Activated T-cell treated with anti-CD3 and anti-CD28 coated beads, Interleukin-2, amount 50 U/mL, for 1 hour (primary cell): ENCODE data around the gene TMEM198.

Experiments used
- DNase-seq: peaks from one replicate; pipeline ENCODE4 v3.0.0-alpha.2; 2020

TMEM198 gene

DNA sequence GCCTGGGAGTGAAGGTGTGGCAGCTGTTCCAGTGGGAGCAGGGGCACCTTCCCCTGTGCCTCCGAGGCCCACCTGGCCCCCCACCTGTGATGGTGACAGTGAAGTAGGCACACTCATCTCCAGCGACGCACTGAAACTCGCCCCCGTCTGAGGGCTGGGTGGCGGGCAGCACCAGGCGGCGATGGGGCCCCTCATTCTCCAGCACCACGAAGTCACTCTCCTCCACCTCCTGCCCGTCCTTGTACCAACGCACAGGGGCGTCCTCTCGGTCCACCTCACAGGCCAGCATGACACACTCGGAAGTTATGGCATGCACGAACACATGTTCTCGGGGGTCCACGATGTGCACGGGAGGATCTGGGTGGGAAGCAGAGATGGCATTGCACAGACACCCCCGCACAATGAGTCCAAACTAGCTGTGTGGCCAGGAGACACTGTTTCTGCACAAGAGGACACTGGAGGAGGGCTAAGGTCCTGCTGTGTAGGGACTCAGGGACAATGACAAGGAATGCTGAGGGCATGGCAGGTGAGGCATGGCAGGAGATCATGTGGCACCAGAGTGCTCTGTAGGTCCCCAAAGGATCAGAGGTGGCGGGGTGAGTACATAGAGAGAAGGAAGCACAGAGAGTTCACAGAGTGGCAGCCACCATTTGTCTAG is 19.6 kb downstream of the TMEM198 start:
- no peak for DNase-seq

DNA sequence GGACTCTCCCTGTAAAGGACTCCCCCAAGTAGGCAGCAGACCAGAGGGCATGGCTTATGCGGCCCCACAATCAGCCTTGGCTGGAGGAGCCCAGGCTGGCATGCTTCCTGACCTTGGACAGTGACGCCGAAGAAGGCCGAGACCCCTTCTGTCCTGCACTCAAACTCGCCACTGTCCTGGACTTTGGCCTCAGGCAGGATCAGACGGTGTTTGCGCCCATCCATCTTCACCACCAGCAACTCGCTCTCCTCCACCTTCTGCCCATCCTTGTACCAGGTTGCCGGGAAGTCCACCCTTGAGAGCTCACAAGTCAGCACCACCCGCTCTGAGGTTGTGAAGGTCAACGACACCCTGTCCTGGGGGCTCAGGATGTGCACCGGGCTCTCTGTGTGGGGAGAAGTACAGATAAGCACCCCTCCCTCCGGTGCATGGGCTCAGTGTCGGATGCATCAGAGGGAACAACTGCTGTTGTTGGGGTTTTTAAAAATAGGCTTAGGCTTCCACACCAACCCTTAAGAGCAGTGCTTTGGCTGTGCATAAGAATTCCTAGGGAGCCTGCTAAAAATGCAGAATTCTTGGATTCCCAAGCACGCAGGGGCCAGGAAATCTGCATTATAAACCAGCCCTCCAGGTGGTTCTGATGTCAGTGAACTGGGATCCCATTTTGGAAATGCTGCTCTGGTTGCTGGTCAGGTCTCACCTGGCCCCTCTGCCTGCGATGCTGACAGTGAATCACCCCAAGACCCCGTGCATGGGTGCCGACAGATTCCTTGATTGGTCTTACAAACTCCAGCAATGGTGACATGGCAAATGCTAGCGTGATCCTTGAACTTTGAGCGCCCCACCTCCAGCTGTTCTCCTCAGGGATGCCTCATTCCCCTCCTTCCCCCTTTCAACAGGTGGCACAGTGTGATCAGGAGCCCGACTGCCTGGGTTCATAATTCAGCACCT is 21.6 kb downstream of the TMEM198 start:
- no peak for DNase-seq

DNA sequence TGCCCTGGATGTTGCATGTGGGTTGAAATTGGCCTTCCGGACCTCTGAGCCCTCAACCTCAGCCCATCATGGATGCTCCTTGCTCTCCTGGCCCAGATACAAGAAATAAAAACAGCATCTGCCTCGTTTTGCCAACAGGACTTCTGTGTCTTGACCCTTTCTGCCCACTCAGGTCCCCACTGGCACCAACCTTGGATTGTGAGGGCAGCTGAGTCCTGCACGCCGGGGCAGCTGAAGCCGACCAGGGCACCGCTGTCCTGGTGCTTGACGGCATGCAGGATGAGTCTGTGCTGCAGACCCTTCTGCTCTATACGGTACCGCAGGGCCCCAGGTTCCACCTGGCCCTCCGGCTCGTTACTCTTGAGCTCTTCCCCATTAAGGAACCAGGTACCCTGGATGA is 22.8 kb downstream of the TMEM198 start:
- DNase-seq: no peak

DNA sequence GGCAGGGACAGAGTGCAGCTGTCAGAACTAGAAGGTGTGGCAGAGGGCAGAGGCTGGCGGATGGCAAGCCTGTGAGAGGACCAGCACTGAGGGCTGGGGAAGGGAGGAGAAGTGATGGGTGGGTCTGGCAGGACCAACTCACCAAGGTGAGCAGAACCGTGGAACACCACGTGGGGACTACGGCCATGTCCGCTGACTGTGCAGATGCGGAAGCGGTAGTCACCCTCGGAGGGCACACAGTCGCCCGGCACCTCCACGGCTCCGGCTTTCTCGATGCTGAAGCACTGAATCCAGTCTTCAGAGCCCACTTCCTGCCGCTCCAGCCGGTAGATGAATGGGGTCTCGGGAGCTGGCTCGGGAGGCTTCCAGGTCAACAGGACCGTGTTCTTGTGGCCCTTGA is 23.3 kb downstream of the TMEM198 start:
- DNase-seq: no peak

DNA sequence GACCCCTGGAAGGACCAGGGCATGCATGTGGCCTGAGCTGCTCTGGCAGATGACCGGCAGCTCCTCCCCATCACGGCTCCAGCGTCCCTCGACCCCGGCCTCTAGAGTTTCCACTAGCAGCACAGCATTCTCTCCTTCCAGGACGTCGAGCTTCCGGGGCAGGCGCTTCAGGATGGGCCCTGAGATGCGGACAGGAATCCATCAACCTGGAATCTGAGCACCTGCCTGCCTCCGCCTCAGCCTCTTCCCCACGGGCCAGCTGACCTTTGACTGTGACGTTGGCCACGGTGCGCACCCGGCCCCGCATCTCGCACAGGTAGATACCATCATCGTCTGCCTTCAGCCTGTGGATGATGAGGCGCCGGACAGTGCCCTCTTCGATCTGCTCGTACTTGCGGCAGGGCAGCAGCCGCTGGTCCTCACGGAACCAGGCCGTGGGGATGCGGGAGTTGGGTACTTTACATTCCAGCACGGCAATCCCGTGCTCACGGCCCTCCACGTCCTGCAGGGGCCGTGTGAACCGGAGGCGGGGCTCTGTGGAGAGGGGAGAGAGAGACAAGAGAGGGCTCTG is 24.0 kb downstream of the TMEM198 start:
- DNase-seq: no peak

DNA sequence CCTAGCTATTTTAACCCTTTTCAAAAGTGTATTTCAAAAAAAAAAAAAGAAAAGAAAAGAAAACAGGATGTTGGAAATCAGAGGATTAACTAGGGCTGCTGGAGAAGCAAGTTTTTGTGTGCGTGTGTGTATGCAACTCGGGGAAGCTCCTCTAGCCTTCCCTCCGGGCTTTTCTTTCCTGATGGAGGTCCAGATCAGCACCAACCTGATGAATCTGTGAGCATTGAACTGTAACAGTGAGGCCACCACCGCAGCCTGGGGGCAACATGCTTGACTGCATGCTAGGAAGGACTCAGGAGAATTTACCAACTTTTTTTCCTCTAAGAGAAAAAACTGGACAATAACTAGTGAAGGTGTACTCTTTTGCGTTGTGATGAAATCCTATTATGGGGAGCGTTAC is 25.2 kb downstream of the TMEM198 start:
- DNase-seq: no peak

DNA sequence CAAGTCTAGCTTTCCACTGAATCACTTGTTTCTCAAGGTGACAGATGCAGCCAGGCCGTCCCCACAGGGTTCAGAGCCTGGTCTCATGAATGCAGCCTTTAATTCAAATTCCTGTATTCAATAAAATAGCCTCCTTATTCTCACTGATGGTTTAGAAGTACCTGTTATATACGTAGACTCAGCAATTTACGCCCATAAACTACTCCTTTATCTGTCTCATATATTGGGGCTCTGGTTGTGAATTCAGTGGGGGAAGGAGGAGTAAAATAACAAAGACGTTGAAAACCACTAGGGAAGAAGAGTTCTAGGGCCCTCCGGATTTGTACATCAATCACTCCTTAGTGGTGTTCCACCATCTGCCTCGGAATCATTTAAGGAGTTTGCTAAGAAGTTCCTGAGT is 25.8 kb downstream of the TMEM198 start:
- no peak for DNase-seq

DNA sequence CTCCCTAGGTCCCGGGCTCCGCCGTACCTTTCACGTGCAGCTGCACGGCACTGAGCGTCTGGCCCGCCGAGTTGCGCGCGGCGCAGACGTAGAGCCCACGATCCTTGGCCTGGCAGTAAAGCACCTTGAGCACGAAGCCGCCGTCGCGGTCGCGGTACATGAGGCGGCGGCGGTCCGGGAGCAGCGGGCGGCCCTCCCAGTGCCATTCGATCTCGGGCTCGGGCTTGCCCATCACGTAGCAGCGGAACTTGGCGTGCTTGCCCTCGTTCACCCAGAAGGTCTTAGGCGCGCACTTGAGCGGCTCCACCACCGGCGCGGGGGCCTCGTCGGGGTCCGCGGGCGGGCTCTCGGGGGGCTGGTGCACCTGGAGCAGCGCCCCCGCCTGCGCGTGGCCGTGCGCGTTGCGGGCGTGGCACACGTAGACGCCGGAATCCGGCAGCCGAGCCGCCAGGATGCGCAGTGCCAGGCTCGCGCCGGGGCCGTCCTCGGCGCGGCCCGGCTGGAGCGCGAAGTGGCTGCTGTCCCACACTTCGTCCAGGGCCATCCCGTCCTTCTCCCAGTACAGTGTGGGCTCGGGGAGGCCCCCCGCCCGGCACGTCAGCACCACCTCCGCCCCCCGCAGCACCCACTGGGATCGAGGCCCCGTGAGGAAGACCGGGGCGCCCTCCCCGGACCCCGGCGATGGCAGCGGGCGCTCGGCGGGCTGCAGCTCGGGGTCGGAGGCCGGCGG is 26.5 kb downstream of the TMEM198 start:
- DNase-seq: no peak

DNA sequence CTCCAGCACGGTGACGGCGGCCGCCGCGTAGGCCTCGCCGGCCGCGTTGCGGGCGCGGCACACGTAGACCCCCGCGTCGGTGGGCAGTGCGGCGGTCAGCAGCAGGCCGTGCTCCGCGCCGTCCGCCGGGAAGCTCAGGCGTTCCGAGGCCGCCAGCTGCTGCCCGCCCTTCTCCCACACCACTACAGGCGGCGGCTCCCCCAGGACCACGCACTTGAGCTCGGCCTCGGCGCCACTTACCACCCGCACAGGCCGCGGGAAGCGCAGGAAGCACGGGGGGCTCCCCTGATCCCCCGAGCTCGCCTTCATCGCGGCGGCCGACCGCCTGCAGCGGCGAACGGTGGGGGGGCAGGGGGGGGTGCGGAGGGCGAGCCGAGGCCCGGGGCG is 27.1 kb downstream of the TMEM198 start:
- DNase-seq: no peak

DNA sequence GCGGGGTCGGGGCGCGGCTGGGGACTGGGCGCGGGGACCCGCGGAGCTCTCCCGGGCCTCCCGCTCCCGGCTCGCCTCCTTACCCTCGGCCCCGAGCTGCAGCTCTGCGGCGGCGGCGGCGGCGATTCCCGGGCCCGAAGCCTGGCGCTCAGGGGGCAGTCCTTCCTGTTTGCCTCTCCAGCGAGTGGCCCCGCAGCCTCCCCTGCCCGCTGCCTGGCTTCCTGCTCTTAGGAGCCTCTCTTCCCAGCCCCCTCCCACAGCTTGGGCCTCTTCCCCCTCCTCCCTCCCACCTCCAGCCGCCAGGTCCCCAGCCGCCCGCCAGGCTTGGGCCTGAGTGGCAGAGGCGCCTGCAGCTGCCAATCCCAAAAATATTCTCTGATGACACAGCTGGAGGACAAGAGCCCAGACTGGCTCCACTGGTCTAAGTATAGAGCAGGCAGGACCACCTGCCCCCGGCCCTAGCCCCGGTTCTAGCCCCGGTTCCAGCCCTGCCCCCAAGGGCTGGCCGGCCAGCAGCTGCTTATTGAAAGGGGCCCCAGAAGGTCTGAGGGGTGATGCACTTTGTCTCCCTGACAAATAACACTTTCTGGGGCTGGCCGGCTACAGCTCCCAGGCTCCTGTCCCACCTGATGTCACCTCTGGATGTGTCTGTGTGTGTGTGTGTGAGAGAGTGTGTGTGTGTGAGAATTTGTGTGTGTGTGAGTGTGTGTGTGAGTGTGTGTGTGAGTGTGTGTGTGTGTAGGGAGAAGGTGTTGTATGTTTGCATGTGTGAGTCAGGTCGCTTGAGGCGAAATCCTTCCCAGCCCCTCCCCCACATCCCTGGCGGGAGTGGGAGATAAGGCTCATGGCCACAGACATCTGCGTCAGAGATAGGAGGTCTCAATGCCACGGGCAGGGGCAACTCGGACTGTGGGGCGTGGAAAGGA is 27.7 kb downstream of the TMEM198 start, which contains the start of gene OBSL1:
Gene OBSL1, minus strand, starts transcription at position 229 of the 926 bp plus-strand sequence. CDS start 307 bp downstream, outside the sequence.
- no peak for DNase-seq

DNA sequence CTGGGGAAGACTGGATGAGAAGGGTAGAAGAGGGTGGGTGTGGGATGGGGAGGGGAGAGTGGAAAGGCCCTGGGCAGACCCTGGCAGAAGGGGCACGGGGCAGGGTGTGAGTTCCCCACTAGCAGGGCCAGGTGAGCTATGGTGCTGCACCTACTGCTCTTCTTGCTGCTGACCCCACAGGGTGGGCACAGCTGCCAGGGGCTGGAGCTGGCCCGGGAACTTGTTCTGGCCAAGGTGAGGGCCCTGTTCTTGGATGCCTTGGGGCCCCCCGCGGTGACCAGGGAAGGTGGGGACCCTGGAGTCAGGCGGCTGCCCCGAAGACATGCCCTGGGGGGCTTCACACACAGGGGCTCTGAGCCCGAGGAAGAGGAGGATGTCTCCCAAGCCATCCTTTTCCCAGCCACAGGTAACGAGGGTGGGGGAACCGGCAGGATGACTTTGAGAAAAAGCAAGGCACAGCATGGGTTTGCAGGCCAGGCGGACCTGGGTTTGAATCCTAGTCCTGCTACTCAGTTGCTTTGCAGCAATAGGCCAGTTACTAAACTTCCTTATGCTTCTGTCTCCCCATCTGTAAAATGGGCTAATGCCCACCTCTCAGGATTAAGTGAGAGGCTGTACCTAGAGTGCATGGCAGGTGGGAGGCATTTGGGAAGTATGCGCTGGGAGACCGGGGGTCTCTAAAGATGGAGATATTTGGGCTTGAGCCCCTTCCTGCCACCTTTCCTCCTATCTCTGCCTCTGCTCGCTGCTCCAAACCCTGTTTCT is 28.6 kb downstream of the TMEM198 start, which contains the start of gene INHA:
Gene INHA, plus strand, starts transcription at position 74 of the 765 bp plus-strand sequence. Its CDS starts 65 bp downstream, at position 139.
- DNase-seq: no peak

DNA sequence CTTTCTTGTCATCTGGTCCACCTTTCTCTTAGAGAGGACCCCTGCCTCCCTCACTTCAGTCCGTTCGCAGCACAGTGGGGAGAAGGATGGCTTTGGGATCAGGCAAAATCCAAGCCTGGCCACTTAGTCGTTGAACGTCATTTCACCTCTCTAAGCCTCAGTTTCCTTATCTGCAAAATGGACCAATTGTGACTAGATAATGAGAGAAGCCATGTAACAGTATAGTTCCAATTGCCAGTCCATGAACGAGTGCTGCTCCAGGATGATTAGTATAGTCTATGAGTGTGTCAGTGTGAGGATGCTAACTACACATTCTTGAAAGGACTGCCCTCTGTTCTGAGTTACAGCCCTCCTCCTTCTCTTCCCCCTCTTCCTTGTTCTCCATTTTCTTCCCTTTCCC is 29.3 kb downstream of the TMEM198 start:
- DNase-seq: no peak

DNA sequence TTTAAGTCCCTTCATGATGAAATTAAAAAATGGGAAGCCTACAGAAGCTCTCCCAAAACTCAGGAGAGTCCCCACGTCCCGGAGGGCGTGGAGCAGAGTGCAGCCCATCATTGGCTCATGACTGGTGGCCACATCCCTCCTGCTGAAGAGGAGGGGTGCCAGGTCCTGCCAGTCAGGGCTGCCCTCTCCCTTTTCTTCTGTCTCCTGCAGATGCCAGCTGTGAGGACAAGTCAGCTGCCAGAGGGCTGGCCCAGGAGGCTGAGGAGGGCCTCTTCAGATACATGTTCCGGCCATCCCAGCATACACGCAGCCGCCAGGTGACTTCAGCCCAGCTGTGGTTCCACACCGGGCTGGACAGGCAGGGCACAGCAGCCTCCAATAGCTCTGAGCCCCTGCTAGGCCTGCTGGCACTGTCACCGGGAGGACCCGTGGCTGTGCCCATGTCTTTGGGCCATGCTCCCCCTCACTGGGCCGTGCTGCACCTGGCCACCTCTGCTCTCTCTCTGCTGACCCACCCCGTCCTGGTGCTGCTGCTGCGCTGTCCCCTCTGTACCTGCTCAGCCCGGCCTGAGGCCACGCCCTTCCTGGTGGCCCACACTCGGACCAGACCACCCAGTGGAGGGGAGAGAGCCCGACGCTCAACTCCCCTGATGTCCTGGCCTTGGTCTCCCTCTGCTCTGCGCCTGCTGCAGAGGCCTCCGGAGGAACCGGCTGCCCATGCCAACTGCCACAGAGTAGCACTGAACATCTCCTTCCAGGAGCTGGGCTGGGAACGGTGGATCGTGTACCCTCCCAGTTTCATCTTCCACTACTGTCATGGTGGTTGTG is 30.9 kb downstream of the TMEM198 start:
- DNase-seq: no peak

DNA sequence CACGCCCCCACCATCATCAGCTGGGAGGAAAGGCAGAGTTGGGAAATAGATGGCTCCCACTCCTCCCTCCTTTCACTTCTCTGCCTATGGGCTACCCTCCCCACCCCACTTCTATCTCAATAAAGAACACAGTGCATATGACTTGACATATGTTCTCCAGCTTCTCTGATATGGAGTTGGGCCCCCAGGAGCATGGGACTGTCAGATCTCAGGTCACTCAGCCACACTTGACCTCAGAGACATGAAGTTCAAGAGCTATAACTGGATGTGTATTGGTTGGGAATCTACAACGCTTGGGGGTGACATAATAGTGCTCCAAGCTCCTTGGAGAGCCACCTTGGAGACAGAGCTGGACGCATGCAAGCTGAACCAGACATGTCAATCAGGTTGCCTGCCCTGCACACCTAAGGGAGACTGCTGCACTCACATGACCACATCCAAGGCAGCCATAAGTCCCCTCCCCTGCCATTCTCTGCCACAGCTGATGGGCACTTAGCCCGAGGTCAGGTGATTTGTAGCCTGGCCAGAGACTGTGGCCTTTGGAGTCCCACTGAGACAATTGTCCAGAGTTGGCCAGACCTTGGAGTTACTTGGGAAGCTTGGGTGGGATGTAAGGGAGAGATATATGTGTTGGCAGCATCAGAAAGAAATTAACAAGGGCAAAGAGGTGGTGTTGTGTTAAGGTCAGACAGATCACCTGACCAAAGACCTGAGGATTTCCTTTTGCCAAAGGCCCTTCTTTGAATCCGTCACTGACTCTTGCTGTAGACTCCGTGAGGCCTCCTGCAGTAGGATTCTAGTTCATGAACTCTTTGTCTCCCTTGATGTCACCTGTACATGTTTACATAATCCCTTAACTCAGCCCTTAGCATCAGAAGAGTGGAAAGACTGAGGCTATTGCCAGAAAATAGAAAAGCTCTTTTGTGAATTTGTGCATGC is 32.0 kb downstream of the TMEM198 start:
- no peak for DNase-seq

DNA sequence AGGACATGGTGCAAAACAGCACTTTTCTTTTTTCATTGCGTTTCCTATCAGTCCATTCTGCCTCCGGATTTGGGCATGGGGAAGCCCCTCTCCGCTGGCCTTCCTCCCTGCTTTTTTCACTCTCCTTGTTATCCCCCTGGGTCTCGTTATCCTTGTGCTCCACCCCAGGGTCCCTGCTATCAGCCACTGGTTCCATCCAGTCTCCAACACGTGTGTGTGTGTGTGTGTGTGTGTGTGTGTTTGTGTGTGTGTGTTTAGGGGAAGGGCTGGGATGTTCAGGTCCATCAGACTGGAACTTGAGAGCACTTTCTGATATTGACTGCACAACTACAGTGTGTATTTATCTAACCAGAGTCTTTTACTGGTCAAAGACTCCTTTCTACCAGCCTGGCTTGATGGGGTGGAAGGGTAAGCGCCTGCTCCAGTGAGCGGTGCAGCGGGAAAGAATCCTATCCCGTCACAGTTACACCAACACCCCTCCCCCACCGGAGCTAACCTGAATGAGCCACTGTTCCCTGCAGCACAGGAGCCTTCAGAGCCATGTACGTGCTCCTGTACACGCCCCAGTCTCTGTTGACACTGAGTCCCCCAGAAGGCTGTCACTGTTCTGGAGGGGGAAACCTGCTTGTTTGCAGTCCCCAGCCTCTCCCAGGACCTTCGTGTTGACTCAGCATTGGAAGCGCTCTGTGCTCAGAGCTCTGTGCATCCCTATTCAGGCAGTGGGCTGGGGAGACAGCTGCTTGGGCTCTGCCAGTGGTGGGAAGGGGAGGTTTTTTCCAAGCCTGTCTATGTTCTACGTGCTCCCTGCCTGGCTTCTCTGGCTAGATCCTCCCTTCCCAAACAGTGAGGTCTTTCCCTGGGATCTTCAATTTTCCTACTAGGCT is 32.9 kb downstream of the TMEM198 start:
- DNase-seq: no peak

DNA sequence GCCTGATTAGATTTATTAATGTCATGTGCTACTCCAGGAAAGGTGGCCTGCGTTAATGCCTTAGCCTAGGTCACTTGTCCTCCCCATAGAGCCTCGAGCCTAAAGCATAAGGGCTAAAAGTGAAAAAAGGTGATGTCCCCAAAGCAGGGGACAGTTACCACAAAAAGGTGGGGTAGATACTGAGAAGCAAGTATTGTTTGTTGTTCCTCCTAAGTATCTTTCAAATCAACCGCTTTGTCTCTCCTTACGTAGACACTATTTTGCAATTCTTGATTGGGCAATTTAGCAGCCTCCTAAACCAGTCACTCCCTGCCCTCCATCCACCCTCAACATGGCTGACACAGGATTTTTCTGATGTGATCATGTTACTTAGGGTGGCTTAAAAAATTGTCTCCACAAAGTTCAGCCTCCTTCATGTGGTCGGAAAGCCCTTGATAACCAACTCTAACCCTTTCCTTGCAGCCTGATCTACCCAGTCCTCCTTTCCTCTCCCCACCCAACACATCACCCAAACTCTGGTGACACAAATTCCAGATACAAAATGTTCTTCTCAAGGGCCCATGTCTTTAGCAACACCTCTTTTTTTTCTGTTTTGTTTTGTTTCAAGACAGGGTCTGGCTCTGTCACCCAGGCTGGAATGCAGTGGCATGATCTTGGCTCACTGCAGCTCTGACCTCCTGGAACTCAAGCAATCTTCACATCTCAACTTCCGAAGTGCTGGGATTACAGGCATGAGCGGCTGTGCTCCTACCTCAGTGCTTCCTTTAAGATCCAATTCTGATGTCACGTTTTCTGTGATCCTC is 35.2 kb downstream of the TMEM198 start:
- no peak for DNase-seq

DNA sequence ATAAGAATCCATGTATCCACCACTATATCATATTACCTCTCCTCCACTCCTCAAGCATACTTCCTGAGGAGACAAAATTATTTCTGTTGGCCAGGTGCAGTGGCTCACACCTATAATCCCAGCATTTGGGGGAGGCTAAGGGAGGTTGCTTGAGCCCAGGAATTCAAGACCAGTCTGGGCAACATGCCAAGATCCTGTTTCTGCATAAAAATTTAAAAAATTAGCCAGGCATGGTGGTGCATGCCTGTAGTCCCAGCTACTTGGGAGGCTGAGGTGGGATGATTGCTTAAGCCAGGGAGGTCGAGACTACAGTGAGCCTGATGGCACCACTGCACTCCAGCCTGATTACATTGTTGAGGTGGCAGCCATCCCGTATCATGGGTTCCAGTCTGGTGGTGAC is 37.5 kb downstream of the TMEM198 start:
- no peak for DNase-seq
